SU-DHL-6 (cell line): ENCODE results near the gene SURF6.

ENCODE experiments used
- CTCF ChIP-seq: fragments of 200-600 bp; sonication (generic); IDR thresholded peaks from one replicate; pipeline ENCODE4 v1.5.1; 2017; ENCODE audit warnings: antibody characterized with exemption, mild to moderate bottlenecking, low read length, moderate library complexity; ENCODE audit not compliant: insufficient read depth, poor library complexity, severe bottlenecking
- EZH2phosphoT487 ChIP-seq: fragments of 200-600 bp; sonication (generic), shearing (Covaris generic); conservative IDR thresholded peaks from 2 replicates; pipeline ENCODE4 v1.6.1; 2018; ENCODE audit warnings: mild to moderate bottlenecking, antibody characterized with exemption, low read length, moderate library complexity, mixed read lengths

- TF ChIP-seq CTCF: no peak
- no peak for TF ChIP-seq EZH2phosphoT487
Measured at GRCh38 chr9:133366435-133366834, 30.4 kb upstream of the SURF6 start.
